Pons (tissue), 1 donor: ENCODE results near the gene VILL.
A peak's percentile ranks its signal among the peaks of the same experiment; 100 is the strongest.
"Not testable (repeated sequence)": the region's sequence is repeated elsewhere in the genome, so short reads cannot be mapped to it uniquely, and the experiment has no call there.

Experiments used
- DNase-seq: peaks from one replicate; pipeline ENCODE4 v3.0.0-alpha.2; 2016; ENCODE audit warnings: low spot score

VILL gene

DNA sequence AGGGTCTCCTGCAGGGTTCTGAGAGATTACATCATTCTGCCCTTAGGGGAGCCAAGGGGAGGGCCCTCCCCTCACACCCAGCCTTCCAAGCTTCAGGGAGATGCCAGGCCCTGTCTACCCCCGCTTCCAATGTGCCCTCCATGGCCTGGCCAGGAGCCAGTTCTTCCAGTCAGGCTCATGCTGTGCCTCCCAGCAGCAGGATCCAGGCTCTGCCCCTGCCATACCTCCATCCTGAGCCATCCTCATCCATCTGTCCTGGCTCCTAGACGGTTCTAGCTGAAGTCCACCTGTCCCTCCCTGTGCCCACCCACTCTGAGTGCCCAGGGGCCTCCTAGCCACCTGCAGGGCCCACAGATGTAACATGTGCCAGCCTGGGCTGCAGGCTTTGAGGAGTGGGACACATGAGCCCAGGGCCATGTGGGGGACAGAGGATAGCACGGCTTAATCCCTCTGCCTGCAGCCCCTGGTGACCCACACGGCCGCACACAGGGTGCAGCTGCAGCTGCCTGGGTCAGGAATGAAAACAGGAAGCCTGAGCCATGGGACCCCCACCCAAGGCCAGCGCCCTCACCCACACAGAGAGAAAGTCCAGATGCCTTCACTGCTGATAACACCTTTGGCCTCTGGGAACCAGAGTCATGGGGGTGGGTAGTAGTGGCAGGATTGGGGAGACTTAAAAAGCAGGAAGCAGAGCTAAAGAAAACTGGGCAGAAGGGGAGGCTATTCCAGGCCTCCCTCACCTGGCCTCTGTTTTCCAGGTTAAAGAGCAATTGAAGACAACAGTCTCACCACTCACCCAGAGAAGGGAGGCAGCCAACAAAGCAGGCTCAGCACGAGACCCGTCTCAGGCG lies 27.1 kb downstream of the VILL start:
- DNase-seq: no peak

DNA sequence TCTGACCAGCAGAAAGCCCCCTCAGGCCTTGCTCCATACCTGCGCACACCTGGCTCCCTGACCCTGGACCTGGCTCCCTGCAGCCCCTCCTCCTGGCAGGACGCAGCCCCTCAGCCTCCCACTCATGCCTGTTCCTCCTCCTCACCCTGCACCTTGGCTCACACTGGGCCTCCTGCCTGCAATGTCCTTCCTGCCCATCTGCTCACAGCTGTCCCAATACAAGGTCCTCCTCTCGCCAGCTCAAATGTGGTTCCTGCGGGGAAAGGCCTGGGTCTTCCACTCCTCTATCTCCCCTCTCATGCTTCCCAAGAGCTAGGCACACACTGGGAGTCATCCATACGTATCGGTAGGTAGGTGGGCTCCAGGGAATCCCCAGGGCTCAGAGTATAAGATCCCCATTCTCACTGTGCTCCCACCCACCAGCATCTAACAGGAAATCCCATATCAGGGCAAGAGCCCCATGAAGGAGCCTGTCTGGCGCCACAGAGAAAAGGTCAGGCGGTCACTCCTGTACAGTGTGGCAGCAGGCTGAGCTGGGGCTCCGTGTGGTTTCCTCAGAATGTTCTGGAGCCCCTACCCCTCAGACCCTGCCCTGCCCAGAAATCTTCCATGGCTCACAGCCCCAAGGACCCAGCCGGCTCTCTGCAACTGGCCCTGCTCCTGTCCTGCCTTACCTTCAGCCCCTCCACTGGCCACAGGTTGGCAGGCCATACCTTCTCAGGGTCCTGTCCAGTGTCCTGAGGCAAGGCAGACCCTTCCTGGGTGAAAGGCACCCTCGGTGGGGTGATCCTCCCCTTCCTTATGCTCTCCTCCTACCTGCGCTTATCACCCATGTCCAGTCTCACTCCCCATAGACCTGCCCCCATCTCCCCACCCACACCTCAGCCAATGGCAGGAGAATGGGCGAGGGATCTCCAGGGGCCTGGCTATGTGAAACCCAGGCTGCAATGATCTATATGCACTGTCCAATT lies 28.0 kb downstream of the VILL start:
- DNase-seq: no peak

DNA sequence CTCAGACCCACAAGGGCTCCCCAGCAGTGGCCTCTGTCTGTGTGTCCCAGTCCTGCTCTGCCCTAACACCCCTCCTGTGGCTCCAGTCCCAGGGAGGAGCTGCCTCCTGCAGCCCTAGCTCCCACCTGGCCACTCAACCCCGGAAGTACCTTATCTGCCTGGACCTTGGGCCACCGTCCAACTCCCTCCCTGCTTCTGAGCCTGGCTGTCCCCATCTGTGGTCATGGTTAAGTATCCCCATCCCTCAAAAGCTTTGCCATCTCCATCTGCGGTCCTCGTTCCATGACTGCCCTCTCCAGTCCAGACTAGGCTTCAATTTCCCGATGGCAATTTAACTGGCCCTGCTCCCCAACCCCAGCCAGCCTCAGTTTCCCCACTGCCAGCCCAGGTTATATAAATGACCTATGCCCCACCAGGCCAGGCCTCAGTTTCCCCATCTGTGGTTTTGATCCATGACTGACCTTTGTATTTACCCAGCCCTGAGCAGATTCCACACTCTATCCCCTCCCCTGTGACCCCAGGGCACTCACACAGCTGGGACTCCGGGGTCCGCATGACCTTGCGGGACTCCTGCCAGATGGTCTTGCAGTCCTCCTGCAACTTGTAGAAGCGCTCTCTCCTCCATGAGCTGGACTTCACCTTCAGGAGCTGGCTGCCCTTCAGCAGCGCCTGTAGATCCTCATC lies 29.2 kb downstream of the VILL start:
- DNase-seq: no peak

DNA sequence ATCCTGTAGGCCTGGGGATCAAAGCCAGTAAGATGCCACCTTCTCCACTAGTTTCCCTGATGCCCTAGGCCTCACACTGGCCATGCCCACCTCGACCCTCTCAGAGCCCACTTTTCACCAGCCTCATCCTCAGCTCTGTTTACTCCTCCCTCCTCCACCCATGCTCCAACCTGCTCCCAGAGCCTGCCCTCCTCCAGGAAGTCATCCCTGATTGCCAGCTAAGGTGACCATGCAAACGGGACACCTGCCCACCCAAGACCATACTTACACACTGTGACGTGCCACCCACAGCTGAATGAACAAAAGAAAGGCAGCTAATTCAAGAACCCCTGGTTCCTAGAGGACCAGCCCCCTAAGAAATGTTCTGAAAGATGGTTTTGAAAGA lies 29.7 kb downstream of the VILL start:
- no peak for DNase-seq

DNA sequence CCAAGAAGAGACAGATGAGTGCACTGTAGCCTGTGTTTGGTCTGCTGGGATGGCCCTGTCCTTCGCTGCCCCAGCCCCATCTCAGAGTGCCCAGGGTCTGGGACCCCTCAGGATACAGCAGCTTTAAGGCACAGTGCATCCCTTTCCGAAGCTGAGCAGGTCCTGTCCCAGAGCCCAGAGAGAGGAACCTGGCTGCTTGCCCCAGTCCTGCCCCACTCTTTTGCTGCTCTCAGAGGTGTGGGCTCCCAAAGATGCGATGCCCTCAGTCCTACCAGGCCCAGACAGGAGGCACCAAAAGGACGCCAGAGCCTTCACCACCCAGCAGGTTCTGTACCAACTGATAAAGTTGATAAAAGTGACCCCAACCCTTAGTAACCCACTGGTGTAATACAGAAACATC lies 30.6 kb downstream of the VILL start:
- DNase-seq: no peak

DNA sequence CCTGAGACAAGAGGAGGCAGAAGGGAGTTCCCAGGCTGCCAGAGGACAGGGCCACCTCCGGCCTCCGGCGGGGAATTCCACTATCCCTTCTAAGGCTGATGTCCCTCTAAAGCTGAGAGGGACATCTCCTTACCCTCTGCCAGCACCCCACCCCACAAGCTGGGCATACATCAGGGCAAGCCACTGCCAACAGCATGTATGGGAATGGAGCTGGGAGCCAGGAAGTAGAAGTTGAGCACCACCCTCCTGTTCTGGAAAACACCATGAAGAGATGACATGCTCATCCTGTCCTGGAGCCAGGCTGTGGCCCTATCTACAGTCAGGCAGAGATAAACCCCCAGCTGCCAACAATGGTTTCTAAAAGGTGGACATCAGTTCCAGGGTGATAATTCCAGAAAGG lies 31.7 kb downstream of the VILL start:
- no peak for DNase-seq

DNA sequence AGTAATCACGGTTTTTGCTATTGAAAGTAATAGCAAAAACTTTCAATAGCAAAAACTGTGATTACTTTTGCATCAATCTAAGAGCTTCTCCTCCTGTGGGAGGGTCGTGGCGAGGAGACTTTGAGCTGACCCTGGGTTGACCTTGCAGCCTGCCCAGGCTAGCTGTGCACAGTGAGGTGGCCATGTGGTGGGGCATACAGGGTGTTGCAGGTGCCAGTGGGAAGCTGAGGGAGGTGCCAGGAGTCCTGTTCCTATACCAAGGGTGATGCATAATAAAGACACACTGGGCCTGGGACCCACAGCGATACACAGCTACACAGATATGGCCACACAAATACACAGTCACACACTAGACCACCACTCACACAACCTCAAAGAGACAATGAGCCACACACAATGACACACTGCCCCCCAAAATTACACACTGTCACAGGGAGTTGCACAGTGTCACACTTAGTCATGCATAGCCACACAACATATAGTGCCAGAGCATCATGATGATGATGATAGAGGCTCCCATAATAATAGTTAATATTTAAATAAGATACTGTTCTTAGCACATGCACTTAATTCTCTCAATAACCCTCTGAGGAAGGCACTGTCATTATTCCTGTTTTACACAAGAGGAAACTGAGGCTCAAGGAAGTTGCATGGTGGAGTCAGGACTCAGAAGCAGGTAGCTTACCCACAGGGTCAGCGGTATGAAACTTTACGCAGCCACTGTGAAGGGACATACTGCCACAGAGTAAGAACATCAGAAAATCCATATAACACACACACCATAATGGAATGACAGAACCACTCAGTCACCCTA lies 32.5 kb downstream of the VILL start:
- DNase-seq: no peak

DNA sequence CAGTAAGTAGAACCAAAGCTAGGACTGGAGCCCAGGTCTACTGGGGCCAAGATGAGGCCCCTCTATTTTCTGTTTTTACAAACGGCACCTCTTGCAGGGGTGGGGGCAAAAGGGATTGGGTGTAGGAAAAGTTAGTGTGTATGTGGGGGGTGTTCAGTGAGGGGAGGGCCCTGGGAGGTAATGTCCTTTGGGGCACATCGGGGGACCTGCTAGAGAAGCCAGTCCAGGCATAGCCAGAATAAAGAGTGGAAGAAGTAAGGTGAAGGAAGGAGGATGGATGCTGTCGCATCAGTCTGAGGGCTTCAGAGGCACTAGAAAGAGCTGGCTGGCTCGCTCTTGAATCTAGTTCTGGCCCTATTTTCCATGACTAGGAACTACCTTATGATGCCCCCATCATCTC lies 36.3 kb downstream of the VILL start:
- no peak for DNase-seq

DNA sequence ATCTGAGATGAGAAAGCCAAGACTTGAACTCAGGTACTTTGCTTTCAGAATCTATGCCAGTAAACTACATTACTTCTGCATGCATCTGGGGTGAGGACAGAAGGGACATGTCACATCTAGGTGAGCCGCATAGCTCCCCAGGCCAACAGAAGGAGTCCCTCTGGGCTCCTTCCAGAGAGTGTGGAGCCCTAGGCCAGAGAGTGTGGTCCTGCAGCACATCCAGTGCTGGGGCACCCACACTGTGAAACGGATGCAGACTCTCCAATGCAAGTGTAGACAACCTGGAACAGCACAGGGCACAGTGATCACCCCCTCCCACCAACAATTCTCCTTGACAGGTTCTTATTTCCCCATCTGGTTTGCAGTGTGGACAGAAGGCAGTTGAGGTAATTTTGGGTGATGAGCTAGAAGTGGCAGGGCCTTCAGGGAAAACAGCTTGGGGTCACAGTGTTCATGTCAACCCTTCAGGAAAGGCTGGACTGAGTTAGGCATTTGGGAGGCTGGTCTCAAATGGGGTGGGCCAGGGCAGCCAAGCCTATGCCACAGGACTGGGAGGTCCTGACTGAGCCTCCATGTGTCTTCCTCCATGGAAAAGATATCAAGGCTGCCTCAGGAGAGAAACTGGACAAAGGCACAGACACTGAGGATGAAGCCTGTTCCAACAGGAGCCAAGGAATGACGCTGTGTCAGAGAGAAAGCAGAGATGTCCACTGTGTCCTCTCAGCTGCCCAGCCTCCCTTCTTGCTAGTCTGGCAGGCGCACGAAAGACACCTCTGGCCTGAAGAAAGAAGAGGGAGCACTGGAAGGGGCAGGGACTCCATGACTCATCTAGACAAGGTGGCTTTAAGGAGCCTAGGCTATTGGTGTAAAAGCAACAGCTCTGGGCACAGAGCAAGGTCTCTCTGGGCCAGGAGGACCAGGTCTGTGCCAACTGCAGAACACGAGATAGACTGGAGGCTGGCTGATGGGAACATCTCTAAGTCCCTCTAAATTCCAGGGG lies 37.2 kb downstream of the VILL start:
- DNase-seq: no peak

DNA sequence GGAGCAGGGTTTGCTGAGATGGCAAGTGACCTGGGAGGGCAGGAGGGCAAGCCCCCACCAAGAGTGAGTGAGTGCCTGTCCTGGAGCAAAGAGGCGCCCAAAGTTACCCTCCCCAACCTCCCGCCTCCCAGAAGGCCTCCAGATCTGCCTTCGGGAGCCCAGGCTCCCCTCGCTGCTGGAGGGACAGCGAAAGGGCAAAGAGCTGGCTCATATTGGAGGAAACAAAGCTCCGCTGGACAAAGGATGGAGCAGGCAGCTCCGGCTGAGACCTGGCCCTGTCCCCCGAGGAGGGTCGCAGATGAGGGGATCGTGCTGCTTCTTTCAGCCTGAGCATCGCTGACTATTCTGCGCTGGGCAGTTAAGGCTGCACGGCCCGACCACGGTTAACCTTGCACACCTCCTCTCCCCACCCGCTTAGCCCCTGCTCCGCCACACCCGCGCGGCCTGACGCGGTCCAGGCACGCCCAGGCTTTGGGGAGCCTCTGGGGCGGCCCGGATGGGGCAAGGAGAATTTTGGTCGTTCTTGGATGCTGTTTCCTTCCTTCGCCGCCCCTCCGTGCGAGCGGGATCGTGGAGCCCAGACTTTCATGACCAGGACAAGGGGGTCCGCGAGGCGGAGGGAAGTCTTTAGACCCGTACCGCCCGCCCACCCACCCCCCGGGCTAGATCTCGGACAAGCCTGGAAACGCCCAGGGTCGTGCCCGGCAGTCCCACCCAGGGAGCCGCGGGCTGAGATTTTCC lies 38.2 kb downstream of the VILL start:
- no peak for DNase-seq

DNA sequence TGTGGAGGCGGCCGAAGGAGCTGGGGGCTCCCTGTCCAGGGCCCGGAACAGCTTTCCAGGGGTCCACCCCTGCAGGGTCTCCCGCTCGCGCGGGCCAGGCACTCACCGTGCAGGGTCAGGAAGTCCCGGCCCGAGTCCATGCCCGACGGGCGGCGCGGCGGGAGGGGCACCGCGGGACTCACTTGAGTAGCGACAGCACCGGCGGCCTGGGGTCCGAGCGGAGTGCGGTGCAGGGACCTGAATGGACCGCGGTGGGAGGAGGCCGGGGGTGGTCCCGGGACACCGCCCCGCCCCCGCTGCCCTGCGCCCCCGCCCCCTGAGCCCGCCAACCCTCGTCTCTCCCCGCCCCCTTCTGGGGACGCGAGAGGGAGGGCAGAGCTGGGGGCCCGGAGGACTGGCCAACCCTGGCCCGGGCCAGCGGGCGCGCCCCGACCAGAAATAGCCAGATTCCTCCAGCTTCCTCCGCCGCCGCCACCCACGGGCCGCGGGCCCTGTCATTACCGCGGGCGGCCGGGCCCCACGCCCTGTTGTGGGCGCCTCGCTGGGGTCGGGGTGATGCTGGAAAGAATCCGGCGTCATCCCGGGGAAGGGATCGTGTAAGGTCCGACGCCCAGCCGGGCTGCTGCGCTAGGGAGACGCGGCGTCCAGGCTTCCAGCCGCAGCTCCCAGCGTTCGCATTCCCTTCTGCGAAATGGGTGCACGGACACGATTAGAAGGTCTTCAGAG lies 39.0 kb downstream of the VILL start, which contains the start of gene PLCD1:
Gene PLCD1, minus strand, starts transcription at position 243 of the 726 bp plus-strand sequence. Its CDS starts 103 bp downstream, at position 140.
- peak; percentile 50 for DNase-seq

DNA sequence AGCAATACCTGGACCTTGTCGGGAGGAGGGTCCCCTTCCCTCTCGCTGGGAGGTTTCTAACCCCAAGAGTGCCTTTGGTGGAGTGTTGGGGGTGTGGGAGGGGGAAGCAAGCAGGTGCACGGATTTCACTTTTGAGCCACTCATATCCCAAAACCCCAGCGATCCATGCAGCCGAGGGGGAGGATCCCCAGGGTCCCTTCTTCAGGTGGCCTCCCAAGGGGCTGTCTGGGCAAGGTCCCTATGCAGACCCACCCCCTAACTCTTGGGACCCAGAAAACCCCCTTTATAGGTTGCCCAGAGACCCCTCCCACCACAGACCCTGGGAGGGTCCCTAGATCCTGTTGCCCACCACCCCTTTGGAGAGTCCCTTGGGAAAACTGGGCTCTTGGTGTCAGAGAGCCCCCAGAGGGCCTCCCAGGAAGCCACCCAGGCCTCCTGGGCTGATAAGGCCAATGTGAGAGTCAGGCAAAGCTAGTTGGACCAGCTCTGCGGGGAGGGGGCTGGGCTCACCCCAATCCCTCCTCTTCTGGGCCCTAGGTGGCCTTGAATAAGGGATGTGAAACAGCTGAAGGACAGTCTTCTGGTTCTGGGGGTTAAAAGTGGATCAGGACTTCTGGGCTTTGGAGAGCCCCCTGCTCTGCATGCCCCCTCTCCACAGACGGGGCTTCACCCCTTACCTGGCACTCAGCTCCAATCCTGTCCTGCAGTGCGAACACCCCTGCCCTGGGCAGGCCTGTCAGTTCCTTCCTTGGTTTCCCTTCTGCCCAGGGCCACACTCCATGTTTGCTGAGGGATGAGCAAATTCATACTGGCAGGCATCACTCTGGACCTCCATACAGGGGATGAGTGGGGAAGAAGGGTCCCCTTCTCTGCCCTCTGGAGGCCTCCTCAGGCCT lies 39.8 kb downstream of the VILL start:
- DNase-seq: no peak

DNA sequence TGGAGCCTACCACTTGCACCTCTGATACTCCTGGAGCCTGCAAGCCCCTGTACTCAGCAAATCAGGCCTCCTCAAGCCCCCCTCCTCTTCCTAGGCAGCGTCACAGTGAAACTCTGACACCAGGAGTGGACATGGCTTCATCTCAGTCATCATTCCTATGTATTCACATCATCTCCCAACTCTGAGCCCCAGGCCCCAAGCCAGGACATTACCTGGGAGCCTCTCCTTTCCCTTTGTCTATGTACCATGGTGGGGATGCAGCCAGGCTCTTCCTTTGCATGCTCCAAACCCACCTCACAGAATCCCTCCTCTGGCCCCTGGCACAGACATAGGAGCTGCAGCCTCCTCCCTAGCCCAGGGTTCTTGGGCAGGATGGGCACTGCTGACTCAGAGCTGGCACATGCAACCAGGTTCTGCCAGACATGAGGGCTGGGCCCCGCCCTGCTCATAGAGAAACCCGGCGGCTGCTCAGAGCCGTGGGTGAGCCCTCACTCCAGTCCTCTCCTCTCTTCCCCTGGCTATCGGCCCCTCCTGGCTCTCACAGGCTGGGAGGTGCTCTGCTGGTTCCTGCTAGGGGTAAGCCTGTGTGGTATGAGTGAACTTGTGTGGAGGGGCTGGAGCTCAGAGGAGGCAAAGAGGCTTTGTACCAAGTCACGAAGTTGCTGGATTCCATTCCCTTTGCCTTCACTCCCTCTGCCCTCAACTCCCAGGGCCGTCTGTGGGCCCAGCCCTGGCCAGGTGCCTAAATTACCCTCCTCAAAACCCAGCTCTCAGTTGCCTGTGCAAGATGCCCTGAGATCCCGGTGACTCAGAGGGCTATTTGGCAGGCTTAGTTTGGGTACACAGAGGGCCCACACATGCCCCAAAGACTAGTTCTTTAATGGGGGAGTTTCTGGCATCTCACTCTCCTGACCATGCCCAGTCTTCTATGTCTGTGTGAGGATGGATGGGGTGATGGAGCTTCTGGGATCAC lies 40.7 kb downstream of the VILL start:
- DNase-seq: no peak

DNA sequence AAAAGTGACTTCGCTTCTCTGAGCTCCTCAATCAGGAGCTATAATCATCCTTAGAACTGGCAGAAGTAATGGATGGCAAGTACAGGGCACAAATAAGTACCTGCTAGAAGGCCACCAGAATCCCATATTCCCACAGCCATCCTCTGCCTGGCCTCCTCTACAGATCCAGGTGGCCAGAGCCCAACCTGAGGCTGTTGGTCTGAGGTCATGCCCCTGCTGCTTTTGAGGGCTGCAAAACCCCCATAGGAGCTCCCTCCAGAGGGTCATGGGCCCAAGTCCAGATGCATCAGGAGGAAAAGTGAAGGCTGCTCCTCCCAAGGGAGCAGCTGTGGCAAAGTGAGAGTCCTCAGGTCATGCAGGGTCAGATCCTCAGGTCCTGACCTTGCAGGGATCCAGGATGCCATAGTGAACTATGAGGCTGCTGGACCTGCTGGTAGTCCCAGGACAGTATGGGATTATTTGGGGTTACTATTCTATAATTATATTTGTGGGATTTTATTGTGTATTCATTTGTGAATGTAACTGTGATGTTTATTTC lies 41.8 kb downstream of the VILL start:
- no peak for DNase-seq

DNA sequence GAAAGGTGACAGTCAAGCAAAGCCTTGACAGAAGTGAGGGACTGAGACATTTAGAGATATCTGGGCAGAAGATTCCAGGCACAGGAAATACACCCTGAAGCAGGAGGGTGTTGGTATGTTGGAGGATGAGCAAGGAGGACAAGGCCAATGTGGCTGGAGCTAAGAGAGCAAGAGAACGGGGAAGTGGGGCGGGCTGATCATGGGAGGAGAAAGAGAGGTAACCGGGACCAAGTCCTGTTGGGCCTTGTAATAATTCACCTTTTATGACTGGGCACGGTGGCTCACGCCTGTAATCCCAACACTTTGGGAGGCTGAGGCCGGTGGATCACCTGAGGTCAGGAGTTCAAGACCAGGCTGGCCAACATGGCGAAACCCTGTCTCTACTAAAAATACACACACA lies 43.0 kb downstream of the VILL start:
- not testable (repeated sequence) for DNase-seq

DNA sequence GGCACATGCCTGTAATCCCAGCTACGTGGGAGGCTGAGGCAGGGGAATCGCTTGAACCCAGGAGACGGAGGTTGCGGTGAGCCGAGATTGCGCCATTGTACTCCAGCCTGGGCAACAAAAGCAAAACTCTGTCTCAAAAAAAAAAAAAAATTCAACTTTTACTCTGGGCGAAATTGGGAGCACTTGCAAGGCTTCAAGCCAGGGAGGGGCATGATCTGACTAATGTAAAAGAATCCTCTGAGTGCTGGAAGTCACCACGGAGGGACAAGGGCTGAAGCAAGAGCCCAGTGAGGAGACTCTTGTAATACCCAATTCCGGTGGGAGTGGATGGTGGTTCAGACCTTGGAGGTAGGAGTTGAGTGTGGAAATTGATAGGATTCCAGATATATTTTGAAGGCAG lies 43.7 kb downstream of the VILL start:
- DNase-seq: not testable (repeated sequence)
